Endodermal cell (in vitro differentiated cells): ENCODE measurements around the gene LRCH3. TPM values are rescaled to one million over a fixed set of nuclear protein-coding genes. Genes with fewer than 3 reads are reported as not detected.
A peak's percentile ranks its signal among the peaks of the same experiment; 100 is the strongest.

ENCODE experiments used
- DNase-seq: peaks from one replicate; pipeline ENCODE4 v3.0.0-alpha.2; 2017
- H3K27ac ChIP-seq: 2 replicates; pipeline ENCODE4 v1.5.1; 2013; ENCODE audit warnings: mild to moderate bottlenecking, low read depth, low read length, moderate library complexity
- H3K27me3 ChIP-seq: 2 replicates; pipeline ENCODE4 v1.6.1; 2013; ENCODE audit warnings: mild to moderate bottlenecking, low read length, moderate library complexity; ENCODE audit not compliant: insufficient read depth, control insufficient read depth, poor library complexity, severe bottlenecking
- H3K36me3 ChIP-seq: 2 replicates; pipeline ENCODE4 v1.7.0; 2013; ENCODE audit warnings: mild to moderate bottlenecking, low read length, moderate library complexity; ENCODE audit not compliant: control insufficient read depth, insufficient read depth
- H3K4me1 ChIP-seq: one replicate; pipeline ENCODE4 v1.7.0; 2013; ENCODE audit warnings: low read length; ENCODE audit not compliant: control insufficient read depth, insufficient read depth
- H3K4me3 ChIP-seq: 2 replicates; pipeline ENCODE4 v1.5.1; 2013; ENCODE audit warnings: mild to moderate bottlenecking, low read length, moderate library complexity
- H3K9ac ChIP-seq: 2 replicates; pipeline ENCODE4 v1.6.1; 2013; ENCODE audit warnings: mild to moderate bottlenecking, low read length, moderate library complexity; ENCODE audit not compliant: poor library complexity, severe bottlenecking; ENCODE audit errors: extremely low read depth
- H3K9me3 ChIP-seq: 2 replicates; pipeline ENCODE4 v1.6.1; 2013; ENCODE audit warnings: mild to moderate bottlenecking, low read length, moderate library complexity; ENCODE audit not compliant: control insufficient read depth
- H3K27ac Mint-ChIP-seq: 2 replicates; pipeline ENCODE4 v1.8.0; 2020; ENCODE audit warnings: mixed read lengths
- H3K27me3 Mint-ChIP-seq: 2 replicates; pipeline ENCODE4 v1.8.0; 2021; ENCODE audit warnings: mild to moderate bottlenecking, mixed read lengths; ENCODE audit not compliant: insufficient read depth
- H3K36me3 Mint-ChIP-seq: 2 replicates; pipeline ENCODE4 v1.8.0; 2020; ENCODE audit warnings: low read depth, mixed read lengths
- H3K4me1 Mint-ChIP-seq: 2 replicates; pipeline ENCODE4 v1.8.0; 2020; ENCODE audit warnings: mixed read lengths
- H3K4me3 Mint-ChIP-seq: 2 replicates; pipeline ENCODE4 v1.8.0; 2020; ENCODE audit warnings: mild to moderate bottlenecking, moderate library complexity, mixed read lengths
- H3K9me3 Mint-ChIP-seq: 2 replicates; pipeline ENCODE4 v1.8.0; 2020; ENCODE audit warnings: mild to moderate bottlenecking, mixed read lengths
- WGBS, 2 experiments: methylation state at CpG; one replicate each; pipeline versions ENCODE4 v1.1.5 to v1.1.7; 2013; ENCODE audit warnings: missing lambda C conversion rate in 2 of 2, mixed read lengths in 1 of 2; ENCODE audit not compliant: insufficient coverage in 1 of 2, insufficient read length in 1 of 2; 5-methylcytosine and 5-hydroxymethylcytosine counted together
- total RNA-seq, 2 donors: library from RNA; stranded (reverse); fragmentation: NEBNext Ultra II Directional in 1 of 2; extraction: Animal tissue kit (Norgen Biotek cat#: 25700) in 1 of 2; gene quantifications; 2 replicates in 1 of 2; 3 replicates in 1 of 2; pipeline ENCODE4 v1.2.1, GENCODE V29; 2021
- TF ChIP-seq, protein P1 (sequence below): fragments of 200-600 bp; sonication (generic); conservative IDR thresholded peaks from 2 replicates; pipeline ENCODE4 v1.5.0; 2021; ENCODE audit warnings: antibody characterized with exemption, mild to moderate bottlenecking

The LRCH3 gene
- total RNA-seq, 2 donors from 2014 or later: 67.1 to 70.2 TPM

DNA sequence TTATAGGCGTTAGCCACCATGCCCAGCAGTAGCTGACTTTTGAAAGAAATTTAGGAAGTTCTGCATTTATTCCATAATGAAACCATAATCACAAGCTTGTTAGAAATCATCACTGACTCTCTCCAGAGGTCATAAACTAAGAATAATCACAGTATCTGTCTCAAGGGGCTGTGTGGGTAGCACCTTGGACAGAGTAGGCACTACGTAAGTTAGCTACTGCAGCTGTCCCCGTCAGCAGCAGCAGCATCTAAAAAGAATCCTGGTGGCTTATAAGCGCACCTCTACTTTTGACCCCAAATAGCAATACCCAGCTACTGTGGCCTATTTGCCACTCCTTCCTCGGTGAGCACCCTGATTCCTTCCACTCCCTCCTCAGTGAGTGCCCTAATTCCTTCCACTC, 101.1 kb downstream of the LRCH3 start:
- Histone ChIP-seq H3K9ac (no peak overlapping the region), H3K27me3 (no peaks in the 10 kb centered on the region), H3K9me3 (no peaks in the 10 kb centered on the region), H3K36me3 (no peaks in the 10 kb centered on the region), H3K27ac (no peak overlapping the region), H3K4me1 (no peaks in the 10 kb centered on the region), H3K4me3 (no peak overlapping the region)
- Mint-ChIP-seq H3K4me1 (peaks cover 5% of the 10 kb centered on the region), H3K27me3 (no peaks in the 10 kb centered on the region), H3K36me3 (no peaks in the 10 kb centered on the region), H3K9me3 (no peaks in the 10 kb centered on the region), H3K4me3 (no peak overlapping the region), H3K27ac (no peak overlapping the region)
- DNase-seq: no peak
- TF ChIP-seq, protein P1, sequence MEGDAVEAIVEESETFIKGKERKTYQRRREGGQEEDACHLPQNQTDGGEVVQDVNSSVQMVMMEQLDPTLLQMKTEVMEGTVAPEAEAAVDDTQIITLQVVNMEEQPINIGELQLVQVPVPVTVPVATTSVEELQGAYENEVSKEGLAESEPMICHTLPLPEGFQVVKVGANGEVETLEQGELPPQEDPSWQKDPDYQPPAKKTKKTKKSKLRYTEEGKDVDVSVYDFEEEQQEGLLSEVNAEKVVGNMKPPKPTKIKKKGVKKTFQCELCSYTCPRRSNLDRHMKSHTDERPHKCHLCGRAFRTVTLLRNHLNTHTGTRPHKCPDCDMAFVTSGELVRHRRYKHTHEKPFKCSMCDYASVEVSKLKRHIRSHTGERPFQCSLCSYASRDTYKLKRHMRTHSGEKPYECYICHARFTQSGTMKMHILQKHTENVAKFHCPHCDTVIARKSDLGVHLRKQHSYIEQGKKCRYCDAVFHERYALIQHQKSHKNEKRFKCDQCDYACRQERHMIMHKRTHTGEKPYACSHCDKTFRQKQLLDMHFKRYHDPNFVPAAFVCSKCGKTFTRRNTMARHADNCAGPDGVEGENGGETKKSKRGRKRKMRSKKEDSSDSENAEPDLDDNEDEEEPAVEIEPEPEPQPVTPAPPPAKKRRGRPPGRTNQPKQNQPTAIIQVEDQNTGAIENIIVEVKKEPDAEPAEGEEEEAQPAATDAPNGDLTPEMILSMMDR: no peak
- 91% methylated on average over 5 of the region's 5 CpGs for WGBS, 2 experiments

DNA sequence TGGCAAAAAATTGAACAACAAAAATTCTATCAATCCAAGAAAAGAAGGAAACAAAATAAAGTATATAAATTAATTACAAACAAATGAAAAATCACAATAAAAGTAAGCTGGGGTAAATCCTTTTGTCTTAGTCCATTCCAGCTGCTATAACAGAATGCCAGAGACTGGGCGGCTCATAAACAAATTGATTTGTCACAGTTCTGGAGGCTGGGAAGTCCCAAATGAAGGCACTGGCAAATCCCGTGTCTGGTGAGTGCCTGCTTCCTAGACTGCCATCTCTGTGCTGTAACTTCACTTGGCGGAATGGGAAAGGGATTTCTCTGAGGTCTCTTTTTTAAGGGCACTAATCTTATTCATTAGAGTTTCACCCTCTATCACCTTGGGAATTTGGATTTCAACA, 105.4 kb downstream of the LRCH3 start:
- Histone ChIP-seq H3K9ac (no peak overlapping the region), H3K36me3 (no peaks in the 10 kb centered on the region), H3K4me3 (no peak overlapping the region), H3K9me3 (no peaks in the 10 kb centered on the region), H3K4me1 (no peaks in the 10 kb centered on the region), H3K27ac (no peak overlapping the region), H3K27me3 (no peaks in the 10 kb centered on the region)
- DNase-seq: no peak
- Mint-ChIP-seq H3K4me3 (no peak overlapping the region), H3K27ac (no peak overlapping the region), H3K36me3 (no peaks in the 10 kb centered on the region), H3K4me1 (peaks cover 5% of the 10 kb centered on the region), H3K9me3 (no peaks in the 10 kb centered on the region), H3K27me3 (peaks cover 2% of the 10 kb centered on the region)
- TF ChIP-seq, protein P1: no peak
- WGBS, 2 experiments: 90 to 96% methylated on average over 2 to 3 of the region's 3 CpGs

DNA sequence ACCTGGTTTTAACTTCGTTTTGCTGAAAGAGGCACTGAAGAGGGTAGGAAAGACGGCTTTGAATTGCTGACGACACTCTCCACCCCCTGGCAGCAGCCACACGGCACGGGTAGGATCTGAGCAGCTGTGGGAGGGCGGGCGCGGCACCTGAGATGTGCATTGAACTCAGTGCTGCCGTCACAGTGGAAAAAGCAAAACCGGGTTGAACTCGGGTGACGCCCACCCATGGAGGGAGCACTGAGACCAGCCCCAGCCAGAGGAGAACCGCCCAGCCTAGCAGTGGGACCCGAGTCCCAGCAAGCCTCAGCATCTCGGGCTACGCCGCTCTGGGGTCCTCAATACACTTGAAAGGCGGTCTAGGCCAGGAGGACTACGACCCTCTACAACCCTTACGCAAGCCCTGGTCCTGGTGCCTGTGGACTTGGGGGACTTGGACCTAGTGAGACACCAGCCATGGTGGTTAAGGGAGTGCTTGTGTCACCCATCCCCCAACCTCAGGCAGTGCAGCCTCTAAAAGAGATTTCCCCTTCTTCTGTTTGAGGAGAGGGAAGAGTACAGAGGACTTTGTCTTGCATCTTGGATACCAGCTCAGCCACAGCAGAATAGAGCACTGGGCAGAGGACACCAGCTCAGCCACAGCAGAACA, 108.9 kb downstream of the LRCH3 start:
- H3K36me3 Mint-ChIP-seq: no peaks in the 10 kb centered on the region
- WGBS, 2 experiments: 88 to 95% methylated on average over 18 to 20 of the region's 20 CpGs
- H3K27ac Mint-ChIP-seq: no peak overlapping the region

More for the DNA sequence above, 108.9 kb downstream of the LRCH3 start:
- Histone ChIP-seq H3K9me3 (no peaks in the 10 kb centered on the region), H3K27me3 (no peaks in the 10 kb centered on the region), H3K4me1 (no peaks in the 10 kb centered on the region), H3K36me3 (no peaks in the 10 kb centered on the region), H3K4me3 (no peak overlapping the region), H3K27ac (no peak overlapping the region), H3K9ac (no peak overlapping the region)
- TF ChIP-seq, protein P1: no peak
- DNase-seq: peak; percentile 54
- Mint-ChIP-seq H3K4me3 (no peak overlapping the region), H3K9me3 (no peaks in the 10 kb centered on the region), H3K4me1 (peaks cover 5% of the 10 kb centered on the region), H3K27me3 (peaks cover 2% of the 10 kb centered on the region)
